IPS-NIHi11 (cell line): ENCODE data around the gene KLRC2.
A peak's percentile ranks its signal among the peaks of the same experiment; 100 is the strongest.
"Not testable (repeated sequence)": the region's sequence is repeated elsewhere in the genome, so short reads cannot be mapped to it uniquely, and the experiment has no call there.

Experiments
- DNase-seq: peaks from one replicate; pipeline ENCODE4 v3.0.0; 2012; ENCODE audit warnings: mixed read lengths, low spot score

The KLRC2 gene

DNA sequence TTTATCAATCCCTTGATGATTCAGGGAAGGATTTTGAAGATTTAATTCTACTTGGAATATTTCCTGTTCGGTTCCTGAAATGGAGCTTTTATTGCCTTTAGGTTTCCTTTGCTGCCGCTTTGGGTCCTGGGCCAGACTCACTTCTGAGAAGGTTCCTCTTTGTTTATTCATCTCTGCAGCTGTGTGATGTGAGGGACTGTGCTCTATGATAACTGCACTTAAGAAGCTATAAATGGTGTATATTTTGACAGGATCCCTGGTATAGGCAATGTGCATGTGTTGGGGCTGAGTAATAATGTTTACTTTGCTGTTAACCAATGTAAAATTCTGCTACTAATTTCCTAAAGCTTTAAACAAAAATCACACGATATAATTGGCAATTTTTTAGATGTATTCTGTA is at the start of gene KLRC2:
Gene KLRC2, minus strand, starts transcription at position 195 of the 400 bp plus-strand sequence. Its CDS starts 24 bp downstream, at position 171.
- DNase-seq = not testable (repeated sequence)

DNA sequence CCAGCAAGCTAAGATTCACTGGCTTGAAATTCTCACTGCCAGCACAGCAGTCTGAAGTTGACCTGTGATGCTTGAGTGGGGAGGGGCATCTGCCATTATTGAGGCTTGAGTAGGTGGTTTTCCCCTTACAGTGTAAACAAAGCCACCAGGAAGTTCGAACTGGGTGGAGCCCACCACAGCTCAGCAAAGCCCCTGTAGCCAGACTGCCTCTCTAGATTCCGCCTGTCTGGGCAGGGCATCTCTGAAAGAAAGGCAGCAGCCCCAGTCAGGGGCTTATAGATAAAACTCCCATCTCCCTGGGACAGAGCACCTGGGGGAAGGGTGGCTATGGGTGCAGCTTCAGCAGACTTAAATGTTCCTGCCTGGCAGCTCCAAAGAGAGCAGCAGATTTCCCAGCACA is 46.1 kb upstream of the KLRC2 start:
- not testable (repeated sequence) for DNase-seq

DNA sequence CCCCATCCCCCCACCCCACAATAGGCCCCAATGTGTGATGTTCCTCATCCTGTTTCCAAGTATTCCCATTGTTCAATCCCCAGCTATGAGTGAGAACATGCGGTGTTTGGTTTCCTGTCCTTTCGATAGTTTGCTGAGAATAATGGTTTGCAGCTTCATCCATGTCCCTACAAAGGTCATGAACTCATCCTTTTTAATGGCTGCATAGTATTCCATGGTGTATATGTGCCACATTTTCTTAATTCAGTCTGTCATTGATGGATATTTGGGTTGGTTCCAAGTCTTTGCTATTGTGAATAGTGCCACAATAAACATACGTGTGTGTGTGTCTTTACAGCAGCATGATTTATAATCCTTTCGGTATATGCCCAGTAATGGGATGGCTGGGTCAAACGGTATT is 37.0 kb upstream of the KLRC2 start:
- DNase-seq = not testable (repeated sequence)

DNA sequence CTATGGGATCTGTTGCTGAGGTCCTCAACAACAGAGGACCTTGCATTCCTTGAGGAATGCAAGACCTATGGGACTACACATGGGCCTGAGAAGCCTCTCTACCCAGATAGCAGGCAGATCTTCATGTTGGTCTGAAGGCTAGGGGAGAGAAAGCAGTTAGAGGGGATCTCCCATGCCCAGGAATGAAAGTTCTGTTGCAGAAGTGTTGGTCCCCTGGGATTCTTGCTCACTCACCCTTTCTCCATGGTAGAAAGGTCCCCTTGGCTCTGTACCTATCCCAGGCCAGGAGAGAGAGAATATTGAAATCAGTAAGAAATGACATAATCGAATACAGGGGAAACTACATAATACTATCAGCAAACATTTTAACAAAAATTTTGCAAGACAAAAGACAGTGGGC is 33.9 kb upstream of the KLRC2 start:
- no peak for DNase-seq

DNA sequence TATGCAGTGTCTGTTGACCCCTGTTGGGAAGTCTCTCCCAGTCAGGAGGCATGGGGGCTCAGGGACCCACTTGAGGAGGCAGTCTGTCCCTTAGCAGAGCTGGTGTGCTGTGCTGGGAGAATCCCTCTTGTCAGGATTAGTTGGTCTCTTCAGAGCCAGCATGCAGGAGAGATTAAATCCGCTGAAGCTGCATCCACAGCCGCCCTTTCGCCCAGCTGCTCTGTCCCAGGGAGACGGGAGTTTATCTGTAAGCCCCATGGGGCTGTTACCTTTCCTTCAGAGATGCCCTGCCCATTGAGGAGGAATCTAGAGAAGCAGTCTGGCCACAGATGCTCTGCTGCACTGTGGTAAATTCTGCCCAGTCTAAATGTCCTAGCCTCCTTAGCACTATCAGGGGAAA is 30.5 kb upstream of the KLRC2 start:
- no peak for DNase-seq

DNA sequence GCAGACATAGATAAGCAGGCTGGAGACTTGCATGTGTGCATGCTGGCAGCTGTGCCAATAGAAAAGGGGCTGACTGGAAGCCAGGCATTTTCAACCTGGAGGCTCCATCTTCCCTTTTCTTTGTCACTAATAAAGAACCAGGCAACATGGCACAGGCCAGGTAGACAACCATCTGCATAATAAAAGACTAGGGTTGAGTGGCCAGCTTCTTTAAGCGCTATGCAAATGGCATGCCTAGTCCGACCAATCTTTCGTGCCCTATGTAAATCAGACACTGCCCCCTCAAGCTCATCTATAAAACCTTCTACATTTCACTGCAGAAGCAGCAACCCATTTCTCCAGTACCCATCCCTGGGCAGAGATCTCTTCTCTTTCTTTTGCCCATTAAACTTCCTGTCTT is 21.9 kb upstream of the KLRC2 start:
- DNase-seq = peak; percentile 13

DNA sequence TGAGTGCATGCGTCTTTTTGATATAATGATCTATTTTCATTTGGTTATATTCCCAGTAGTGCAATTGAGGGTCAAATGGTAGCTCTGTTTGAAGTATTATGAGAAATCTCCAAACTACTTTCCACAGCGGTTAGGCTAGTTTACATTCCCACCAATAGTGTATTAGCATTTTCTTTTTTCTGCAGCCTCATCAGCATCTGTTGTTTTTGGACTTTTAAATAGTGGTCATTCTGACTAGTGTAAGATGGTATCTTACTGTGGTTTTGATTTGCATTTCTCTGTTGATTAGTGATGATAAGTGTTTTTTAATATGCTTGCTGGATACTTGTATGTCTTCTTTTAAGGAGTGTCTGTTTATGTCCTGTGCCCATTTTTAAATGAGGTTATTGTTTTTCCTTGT is 21.0 kb upstream of the KLRC2 start:
- no peak for DNase-seq

DNA sequence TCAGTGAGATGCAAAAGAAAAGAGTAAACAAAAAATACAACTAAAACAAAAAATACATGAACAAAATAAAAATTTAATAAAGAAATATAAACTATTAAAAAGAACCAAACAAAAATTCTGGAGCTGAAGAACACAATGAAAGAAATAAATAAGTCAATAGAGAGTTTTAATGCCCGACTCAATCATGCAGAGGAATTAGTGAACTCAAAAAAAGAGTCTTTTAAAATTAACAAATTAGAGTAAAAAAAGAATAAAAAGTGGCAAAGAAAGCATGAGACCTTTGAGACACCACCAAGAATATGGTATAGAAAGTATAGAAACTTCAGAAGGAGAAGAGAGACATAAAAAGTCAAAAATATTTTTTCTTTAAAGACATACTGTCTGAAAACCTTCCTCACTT is 20.0 kb upstream of the KLRC2 start:
- no peak for DNase-seq

DNA sequence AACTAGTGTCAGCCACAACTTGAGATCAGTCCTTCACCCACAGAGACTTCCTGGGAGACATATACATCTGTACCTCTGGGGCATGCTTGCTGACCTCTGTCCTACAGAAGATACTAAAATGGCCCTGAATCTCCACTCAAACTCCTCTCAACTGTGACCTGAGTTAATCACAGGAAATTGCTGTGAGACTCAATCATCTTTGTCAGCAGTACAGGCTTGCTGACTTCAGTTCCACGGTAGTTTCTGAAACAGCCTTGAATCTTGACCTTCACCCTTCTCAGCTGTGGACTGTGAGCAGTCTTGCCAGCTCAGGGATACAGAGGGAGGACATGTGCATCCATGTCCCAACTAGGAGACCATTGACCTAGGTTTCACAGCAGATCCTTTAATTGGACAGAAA is 18.7 kb upstream of the KLRC2 start:
- no peak for DNase-seq

DNA sequence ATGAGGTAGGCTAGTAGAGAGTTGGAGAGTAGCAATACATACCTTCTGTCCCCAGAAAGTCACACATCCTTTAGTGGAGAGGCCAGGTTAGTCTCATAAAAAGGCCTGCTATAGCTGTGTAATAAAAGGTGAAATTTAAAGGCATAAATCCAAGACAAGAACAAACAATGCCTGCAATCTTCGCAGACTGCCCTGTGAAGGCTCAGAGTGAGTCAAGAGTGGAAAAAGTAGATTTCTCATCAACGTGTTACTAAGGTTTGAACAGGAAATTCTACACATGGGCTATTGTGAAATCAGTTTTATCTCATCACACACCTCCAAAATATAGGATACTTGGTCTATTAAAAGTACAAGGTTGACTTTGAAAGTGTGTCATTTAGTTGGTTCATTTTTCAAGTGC is 17.3 kb upstream of the KLRC2 start, which contains the start of gene KLRC1:
Gene KLRC1, minus strand, starts transcription at position 222 of the 400 bp plus-strand sequence. CDS start 2,221 bp downstream, outside the sequence.
- no peak for DNase-seq

DNA sequence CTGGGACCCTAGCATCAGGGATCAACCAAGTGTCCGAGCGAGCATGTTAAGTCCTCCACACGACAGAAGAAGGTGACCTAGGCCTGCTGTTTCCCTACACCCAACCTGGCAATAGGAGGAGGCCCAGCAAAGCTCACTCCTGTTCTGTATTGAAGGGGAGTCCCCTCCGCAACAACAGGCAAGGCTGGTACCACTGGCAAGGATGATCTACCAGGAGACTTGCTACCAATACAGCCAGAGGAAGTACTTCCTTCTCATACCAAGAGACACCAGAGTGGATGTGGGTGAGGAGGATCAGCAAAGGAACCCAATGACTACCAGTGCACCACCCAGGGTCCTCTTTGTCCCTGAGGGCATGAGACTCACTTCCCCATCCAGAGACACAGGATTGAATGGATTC is 12.4 kb upstream of the KLRC2 start:
- DNase-seq = no peak

DNA sequence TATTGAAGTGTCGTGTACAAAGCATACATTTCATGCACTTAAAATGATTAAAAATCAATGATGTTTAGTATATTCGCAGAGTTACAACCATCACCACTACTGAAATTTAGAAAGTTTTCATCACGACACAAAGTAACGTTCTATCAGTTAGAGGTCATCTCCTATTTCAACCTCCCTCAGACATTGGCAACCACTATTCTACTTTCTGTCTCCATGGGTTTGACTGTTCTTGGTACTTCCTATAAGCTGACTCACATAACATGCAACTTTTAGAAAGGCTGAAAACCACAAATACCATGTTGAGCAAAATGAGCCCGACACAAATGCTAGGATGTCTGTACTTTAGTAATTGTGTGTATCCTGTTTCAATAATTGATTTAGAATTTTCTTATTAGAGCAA is 10.2 kb upstream of the KLRC2 start:
- DNase-seq = not testable (repeated sequence)

DNA sequence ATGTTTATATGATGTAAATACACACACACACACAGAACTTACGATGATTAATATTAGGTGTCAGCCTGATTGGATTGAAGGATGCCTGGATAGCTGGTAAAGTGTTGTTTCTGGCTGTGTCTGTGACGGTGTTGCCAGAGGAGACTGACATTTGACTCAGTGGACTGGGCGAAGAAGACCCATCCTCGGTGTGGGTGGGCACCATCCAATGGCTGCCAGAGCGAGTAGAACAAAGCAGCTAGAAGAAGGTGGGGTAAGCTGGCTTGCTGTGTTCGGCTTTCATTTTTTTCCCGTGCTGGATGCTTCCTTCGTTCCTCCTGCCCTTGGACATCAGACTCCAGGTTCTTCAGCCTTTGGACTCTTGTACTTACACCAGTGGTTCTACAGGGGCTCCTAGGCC is 5.3 kb upstream of the KLRC2 start:
- not testable (repeated sequence) for DNase-seq

DNA sequence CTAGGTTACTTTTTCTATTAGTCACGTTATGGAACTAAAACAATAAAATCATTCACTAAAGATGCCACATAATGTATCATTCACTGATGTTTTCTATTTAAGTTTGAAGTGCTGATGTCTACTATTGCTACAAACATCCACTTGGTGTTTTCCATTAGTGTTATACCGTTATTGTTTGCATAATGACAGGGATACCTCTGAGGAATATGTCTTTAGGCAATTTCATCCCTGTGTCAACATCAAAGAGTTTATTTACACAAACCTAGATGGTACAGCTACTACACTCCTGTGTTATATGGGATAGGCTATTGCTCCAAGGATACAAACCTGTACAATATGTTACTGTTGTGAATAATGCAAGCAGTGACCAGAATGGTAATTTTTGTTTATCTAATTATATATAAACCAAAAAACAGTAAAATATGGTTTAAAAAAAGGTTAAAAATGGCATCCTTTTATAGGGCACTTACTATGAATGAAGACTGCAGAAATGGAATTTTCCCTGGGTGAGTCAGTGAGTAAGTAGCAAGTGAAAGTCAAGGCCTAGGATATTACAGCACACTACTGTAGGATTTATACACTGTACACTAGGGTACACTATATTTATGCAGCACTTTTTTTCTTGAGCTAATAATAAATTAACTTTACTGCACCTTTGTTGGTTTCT is 3.9 kb upstream of the KLRC2 start:
- DNase-seq = not testable (repeated sequence)

DNA sequence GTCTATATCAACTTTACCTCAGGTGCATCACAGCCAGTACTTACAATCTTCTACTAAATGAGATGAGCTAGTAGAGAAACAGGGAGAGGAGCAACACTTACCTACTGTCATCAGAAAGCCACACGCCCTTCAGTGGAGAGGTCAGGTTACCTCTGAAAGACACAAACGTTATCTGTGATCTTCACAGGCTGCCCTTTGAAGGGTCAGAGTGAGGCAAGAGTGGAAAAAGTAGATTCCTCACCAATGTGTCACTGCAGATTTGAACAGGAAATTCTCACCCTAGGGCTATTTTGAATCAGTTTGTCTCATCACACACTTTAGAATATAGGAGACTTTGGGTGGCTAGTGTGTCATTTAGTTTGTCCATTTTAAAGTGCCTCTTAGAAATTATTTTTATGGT is 1.8 kb upstream of the KLRC2 start:
- not testable (repeated sequence) for DNase-seq

DNA sequence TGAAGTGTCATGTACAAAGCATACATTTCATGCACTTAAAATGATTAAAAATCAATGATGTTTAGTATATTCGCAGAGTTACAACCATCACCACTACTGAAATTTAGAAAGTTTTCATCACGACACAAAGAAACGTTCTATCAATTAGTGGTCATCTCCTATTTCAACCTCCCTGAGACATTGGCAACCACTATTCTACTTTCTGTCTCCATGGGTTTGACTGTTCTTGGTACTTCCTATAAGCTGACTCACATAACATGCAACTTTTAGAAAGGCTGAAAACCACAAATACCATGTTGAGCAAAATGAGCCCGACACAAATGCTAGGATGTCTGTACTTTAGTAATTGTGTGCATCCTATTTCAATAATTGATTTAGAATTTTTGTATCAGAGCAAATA is 5.2 kb downstream of the KLRC2 start:
- DNase-seq = not testable (repeated sequence)

DNA sequence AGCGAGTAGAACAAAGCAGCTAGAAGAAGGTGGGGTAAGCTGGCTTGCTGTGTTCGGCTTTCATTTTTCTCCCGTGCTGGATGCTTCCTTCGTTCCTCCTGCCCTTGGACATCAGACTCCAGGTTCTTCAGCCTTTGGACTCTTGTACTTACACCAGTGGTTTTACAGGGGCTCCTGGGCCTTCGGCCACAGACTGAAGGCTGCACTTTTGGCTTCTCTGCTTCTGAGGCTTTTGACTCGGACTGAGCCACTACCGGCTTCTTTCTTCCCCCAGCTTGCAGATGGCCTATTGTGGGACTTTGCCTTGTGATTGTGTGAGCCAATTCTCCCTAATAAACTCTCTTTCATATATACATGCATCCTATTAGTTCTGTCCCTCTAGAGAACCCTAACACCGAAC is 9.9 kb downstream of the KLRC2 start:
- not testable (repeated sequence) for DNase-seq

DNA sequence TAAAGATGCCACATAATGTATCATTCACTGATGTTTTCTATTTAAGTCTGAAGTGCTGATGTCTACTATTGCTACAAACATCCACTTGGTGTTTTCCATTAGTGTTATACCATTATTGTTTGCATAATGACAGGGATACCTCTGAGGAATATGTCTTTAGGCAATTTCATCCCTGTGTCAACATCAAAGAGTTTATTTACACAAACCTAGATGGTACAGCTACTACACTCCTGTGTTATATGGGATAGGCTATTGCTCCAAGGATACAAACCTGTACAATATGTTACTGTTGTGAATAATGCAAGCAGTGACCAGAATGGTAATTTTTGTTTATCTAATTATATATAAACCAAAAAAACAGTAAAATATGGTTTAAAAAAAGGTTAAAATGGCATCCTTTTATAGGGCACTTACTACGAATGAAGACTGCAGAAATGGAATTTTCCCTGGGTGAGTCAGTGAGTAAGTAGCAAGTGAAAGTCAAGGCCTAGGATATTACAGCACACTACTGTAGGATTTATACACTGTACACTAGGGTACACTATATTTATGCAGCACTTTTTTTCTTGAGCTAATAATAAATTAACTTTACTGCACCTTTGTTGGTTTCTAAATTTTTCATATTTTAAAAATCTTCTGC is 11.4 kb downstream of the KLRC2 start:
- not testable (repeated sequence) for DNase-seq

DNA sequence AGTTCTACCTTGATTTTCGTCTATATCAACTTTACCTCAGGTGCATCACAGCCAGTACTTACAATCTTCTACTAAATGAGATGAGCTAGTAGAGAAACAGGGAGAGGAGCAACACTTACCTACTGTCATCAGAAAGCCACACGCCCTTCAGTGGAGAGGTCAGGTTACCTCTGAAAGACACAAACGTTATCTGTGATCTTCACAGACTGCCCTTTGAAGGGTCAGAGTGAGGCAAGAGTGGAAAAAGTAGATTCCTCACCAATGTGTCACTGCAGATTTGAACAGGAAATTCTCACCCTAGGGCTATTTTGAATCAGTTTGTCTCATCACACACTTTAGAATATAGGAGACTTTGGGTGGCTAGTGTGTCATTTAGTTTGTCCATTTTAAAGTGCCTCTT is 13.7 kb downstream of the KLRC2 start:
- DNase-seq = not testable (repeated sequence)

DNA sequence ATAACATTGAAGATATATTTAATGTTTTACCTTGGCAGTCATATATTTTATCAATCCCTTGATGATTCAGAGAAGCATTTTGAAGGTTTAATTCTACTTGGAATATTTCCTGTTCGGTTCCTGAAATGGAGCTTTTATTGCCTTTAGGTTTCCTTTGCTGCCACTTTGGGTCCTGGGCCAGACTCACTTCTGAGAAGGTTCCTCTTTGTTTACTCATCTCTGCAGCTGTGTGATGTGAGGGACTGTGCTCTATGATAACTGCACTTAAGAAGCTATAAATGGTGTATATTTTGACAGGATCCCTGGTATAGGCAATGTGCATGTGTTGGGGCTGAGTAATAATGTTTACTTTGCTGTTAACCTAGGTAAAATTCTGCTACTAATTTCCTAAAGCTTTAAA is 15.5 kb downstream of the KLRC2 start, which contains the start of gene KLRC3:
Gene KLRC3, minus strand, starts transcription at position 262 of the 400 bp plus-strand sequence. Its CDS starts 45 bp downstream, at position 217.
- not testable (repeated sequence) for DNase-seq

DNA sequence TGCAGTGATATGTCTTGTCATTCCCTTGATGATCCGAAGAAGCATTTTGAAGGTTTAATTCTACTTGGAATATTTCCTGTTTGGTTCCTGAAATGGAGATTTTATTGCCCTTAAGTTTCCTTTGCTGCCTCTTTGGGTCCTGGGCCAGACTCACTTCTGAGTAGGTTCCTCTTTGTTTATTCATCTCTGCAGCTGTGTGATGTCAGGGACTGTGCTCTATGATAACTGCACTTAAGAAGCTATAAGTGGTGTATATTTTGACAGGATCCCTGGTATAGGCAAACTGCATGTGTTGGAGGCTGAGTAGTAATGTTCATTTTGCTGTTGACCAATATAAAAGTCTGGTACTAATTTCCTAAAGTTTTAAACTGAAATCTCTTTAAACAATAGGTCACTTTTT is 26.4 kb downstream of the KLRC2 start, which contains the start of gene KLRC4:
Gene KLRC4, minus strand, starts transcription at position 366 of the 400 bp plus-strand sequence. Its CDS starts 182 bp downstream, at position 184.
- no peak for DNase-seq

DNA sequence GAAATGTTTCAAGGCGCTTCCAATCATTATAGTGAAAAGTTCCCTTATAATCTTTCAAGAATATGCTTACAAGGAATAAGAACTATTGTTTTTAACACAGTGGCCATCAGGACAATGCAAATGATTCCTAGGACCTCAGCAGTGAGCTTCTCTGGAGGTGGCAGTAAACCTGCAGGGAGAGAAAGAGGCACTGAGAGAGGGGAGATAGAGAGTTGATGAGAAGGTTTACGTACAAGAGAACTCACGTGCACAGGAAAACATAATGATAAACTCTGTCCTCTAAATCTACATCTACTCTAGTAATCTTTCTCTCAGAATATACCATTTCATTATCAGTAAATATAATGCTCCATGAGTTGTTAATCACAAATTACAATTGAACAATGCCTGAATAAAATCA is 27.0 kb downstream of the KLRC2 start:
- DNase-seq = no peak

DNA sequence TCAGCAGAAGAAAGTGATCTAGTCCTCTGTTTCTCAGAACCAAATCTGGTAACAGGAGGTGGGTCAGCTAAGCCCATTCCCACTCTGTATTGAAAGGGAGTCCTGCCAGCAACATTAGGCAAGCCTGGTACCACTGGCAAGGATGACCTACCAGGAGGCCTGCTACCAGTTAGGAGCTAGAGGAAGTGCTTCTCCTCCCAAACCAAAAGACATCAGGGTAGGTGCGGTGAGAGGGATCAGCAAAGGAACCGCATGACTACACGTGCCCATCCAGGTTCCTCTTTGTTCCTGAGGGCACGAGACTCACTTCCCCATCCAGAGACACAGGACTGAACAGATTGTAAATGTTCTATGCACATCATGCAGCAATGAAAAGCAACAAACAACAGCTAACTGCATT is 29.1 kb downstream of the KLRC2 start:
- DNase-seq = no peak
